Measurements from ENCODE around the gene SCIN.
"Not testable (repeated sequence)": the region's sequence is repeated elsewhere in the genome, so short reads cannot be mapped to it uniquely, and the experiment has no call there.

The SCIN gene

GRCh38 chr7:12691388-12691787 lies 120.9 kb downstream of the SCIN start:
- DNase-seq = not testable (repeated sequence)

- DNase-seq = no peak
Measured at GRCh38 chr7:12692035-12692434, 121.5 kb downstream of the SCIN start.

- no peak for DNase-seq
Measured at GRCh38 chr7:12692479-12693259, 122.1 kb downstream of the SCIN start.

- no peak for DNase-seq
Measured at GRCh38 chr7:12694817-12695216, 124.3 kb downstream of the SCIN start.

- DNase-seq = no peak
Measured at GRCh38 chr7:12695965-12696364, 125.4 kb downstream of the SCIN start.

- no peak for DNase-seq
Measured at GRCh38 chr7:12699299-12699698, 128.8 kb downstream of the SCIN start.

GRCh38 chr7:12701433-12701832 lies 130.9 kb downstream of the SCIN start:
- DNase-seq = no peak

- DNase-seq = no peak
Measured at GRCh38 chr7:12703881-12704280, 133.4 kb downstream of the SCIN start.

GRCh38 chr7:12705878-12706277 lies 135.4 kb downstream of the SCIN start:
- no peak for DNase-seq

- DNase-seq = peak; percentile 81
Measured at GRCh38 chr7:12706900-12707536, 136.5 kb downstream of the SCIN start.

GRCh38 chr7:12708314-12708713 lies 137.8 kb downstream of the SCIN start:
- DNase-seq = no peak
